Fibroblast of the conjunctiva (primary cell): Measurements from ENCODE around the gene RTKN.
"Not testable (repeated sequence)": the region's sequence is repeated elsewhere in the genome, so short reads cannot be mapped to it uniquely, and the experiment has no call there.

Experiments used
- DNase-seq: peaks from one replicate; pipeline ENCODE4 v3.0.0-alpha.2; 2010; ENCODE audit warnings: low read depth

Gene RTKN

GRCh38 chr2:74461187-74462053, 19.7 kb upstream of the RTKN start:
- DNase-seq, result no peak

DNA sequence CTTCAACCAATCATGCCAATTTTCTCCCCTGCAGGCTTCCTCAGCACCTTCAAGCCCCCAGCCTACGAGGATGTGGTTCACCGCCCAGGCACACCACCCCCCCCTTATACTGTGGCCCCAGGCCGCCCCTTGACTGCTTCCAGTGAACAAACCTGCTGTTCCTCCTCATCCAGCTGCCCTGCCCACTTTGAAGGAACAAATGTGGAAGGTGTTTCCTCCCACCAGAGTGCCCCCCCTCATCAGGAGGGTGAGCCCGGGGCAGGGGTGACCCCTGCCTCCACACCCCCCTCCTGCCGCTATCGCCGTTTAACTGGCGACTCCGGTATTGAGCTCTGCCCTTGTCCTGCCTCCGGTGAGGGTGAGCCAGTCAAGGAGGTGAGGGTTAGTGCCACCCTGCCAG, 18.4 kb upstream of the RTKN start:
- not testable (repeated sequence) for DNase-seq

DNA sequence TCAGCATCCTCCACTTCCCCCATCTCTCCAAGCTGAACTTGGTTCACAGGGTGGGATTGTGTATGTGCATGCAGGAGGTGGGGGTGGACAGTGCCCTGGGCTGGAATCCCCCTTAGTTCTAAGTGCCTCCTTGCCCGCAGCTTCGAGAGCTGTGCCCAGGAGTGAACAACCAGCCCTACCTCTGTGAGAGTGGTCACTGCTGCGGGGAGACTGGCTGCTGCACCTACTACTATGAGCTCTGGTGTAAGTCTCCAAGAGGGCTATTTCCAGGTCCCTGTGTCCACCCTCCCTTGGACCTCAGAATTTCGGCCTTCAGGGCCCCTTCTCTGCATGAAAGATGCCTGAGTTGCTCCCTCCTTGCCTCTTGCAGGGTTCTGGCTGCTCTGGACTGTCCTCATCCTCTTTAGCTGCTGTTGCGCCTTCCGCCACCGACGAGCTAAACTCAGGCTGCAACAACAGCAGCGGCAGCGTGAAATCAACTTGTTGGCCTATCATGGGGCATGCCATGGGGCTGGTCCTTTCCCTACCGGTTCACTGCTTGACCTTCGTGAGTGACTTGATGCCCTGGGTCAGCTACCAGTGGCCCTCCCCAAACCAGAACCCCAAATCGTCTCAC, 17.9 kb upstream of the RTKN start:
- DNase-seq, result not testable (repeated sequence)

DNA sequence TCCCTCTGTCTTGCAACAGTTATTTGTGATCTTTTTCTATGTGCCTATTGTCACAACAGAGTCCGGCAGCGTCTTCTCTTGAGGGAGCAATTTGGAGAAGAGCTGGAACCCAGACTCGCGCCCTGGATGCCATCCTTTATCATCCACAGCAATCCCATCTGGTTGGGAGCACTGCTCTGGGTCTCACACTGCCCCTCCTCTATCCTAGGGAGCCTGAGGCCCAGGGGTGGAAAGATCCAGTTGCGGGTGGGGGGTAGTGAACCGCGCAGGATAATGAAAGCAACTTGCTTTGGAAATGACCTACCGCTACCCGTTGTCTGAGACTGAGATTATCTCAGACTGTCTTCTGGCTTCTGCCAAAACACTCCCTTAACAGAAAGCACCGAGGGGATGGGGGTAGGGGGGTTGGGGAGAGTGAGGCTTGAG, 17.2 kb upstream of the RTKN start:
- no peak for DNase-seq

GRCh38 chr2:74458132-74458937, 16.6 kb upstream of the RTKN start, which contains the start of gene WBP1:
TSS of gene WBP1 (plus strand) at chr2:74458438. CDS start at chr2:74458603, 165 bp downstream.
- DNase-seq, result peak; percentile 100

DNA sequence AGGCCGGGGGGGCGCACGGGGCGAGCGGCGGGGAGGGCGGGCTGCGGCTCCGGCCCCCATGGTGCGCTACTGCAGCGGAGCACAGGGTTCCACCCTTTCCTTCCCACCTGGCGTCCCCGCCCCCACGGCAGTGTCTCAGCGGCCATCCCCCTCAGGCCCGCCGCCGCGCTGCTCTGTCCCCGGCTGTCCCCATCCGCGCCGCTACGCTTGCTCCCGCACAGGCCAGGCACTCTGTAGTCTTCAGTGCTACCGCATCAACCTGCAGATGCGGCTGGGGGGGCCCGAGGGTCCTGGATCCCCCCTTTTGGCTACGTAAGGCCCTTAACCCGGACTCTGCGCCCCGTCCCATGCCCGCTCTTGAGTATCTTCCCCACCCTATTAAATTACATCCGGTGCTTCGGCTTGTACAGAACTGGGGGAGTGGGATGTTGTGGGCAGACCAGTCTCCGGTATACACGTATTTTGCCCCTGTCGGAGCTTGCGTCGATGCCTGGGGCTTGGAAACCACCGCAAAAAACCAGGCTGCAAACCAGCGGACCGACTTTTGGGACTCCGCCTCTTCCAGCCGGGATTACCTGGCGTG, 15.9 kb upstream of the RTKN start:
- DNase-seq, result no peak

- DNase-seq, result no peak
These were observed 15.4 kb upstream of the RTKN start for GRCh38 chr2:74457129-74457548.

- peak; percentile 93 for DNase-seq
These were observed 13.1 kb upstream of the RTKN start, which contains the start of gene INO80B for GRCh38 chr2:74454654-74455511. TSS of gene INO80B (plus strand) at chr2:74455087. CDS start at chr2:74455117, 30 bp downstream.

- no peak for DNase-seq
These were observed 8.9 kb upstream of the RTKN start for GRCh38 chr2:74450570-74451190.

- DNase-seq, result no peak
These were observed 7.0 kb upstream of the RTKN start for GRCh38 chr2:74448771-74449170.

DNA sequence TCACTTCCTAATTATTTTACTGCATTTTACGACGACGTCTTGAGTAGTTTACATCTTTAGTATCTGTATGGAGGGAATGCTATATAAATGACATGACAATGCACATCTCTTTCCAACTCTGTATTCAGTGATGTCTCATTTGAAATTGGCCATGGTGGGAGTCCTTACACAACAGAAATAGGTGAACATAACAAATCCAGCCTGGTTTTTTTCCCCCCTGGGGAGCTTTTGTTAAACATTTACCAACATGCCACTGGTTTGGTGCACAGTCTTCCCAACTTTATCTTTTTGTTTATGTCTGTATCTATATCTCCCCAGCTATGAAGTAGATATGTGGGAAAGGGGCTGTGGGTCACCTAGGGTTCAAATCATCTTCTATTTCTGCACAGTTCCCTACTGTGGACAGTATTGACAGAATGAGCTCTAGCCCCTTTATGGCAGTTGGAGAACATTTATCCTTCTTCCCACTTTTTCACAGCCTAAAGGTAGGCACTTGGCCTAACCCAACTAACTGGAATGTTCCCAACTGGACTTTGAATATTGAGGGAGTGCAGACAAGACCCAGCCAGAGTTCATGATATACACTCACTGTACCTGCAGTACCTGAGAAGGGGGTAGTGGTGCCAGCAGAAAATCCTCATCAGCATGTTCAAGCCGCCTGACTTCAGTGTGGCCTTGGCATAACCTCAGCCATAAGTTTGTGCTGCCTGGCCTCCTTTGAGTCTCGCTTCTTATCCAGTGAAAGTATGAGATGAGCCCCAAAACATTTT, 5.7 kb upstream of the RTKN start:
- no peak for DNase-seq

DNA sequence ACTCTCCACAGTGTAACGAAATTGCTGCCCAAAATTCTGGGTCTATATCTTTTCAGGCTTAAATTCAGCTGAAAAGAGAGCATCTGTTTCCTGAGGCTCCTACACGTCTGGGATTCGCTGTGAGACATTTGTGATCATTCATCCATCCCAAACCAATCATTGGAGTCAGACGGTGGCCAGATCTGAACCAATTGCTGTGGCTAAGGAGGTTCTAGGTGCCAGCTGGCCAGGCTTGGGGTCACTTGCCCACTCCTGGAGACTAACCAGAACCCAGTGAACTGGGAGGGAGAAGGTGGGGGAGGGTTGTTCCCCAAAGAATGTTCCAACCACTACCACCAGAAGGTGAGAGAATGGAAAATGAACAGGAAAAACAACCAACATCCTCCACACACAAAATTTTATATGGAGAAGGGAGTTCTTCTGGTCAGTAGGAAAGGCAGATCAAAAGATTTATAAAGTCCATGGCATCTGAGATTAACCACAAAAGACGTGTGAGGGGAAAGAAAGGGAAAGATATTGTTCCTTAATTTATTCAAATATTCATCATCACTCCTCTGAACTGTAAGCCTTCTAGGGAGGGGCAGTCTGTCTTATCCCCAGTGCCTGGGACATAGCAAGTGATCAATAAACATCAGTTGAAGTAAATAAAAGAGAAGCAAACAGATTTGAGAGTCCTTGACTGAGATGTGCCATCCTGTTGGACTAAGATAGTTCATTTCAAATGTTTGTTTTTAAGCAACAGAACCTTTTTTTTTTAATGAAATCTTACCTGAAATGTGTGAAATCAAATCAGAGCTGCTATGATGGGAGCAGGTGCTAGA, 3.0 kb upstream of the RTKN start:
- DNase-seq, result no peak

- DNase-seq, result not testable (repeated sequence)
These were observed 953 bp upstream of the RTKN start for GRCh38 chr2:74442483-74443297.

GRCh38 chr2:74441170-74441689, 507 bp downstream of the RTKN start:
- no peak for DNase-seq

DNA sequence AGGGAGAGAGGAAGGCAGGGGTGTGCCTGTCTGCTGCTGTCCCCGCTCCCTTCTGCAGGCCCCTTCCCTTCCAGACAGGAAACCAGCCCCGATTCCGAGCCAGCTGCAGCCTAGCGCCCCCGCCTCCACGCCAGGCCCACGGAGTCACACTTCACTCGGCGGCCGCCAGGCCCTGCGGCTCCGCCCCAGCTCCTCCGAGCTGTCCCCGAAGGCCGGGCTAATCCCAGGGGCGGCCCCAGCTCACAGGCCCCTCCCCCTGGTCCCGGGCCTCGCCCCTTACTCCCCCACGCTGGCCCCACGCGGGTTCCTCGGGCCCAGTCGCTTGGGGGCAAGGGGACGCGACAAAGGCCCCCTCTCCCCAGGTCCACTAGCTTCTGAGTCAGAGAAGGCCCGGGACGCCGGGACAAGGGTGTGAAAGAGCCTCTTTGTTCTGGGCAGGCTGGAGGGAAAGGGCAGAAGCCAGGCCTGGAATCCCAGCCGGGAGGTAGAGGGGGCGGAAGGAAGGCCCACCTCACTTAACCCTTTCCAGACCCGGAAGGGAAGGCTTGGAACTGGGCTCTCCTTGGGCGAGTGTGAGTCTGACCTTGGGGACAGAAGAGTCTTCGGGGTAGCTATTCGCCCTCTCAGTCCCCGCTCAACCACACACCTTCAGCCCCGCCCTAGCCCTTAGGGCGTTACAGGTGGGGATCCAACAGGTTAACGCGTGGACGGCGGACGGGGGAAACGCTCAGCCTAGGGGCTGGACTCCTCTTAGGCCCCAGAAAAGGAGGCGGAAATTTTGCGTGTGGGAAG, 1.2 kb downstream of the RTKN start:
- DNase-seq, result no peak

DNA sequence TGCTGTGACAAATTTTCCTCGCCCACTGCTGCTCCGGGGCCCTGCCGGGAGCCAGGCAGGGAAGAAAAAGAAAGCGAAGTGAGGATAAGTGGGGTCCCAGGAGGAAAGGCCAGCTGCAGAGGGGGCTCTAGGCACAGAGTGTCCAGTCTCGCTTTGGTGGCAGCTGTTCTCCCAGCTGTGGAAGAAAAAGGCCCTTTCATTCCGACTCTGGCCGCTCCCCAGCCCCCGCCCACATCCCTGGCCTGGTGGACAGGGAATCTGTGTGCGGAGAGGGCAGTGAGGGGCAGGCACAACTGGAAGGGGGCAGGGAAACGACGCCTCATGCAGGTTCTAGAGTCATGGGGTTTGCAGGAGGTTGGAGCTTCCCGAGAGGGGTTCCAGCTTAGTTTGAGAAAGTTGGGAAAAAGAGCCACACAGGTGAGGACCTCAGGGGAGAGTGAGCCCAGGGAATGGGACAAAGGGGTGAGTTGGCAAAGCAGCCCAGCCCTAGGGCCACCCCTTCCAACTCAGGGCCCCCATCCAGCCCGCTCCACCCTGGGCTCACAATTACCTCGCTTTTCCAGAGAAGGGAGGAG, 1.8 kb downstream of the RTKN start:
- DNase-seq, result no peak

DNA sequence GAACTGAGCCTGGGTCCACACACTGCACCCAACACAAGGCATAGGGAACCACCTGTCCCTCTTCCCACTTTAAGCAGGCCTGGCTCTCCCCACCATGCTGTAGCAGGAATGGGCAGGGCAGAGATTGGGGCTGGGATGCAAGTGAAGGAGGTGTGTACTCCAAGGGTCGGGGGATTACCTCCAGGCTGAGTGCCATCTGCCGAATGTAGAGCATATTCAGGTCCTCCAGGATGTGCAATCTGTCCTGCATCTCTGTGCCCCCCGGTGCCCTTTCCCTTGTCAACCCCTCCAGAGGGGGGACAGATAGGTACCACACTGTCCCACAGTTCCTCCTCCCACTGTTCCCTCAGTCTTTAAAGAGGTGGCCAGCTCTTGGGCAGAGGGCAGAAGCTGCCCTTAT, 2.4 kb downstream of the RTKN start:
- DNase-seq, result no peak
